Measurements from ENCODE around the gene SPATA9. TPM values are rescaled to one million over a fixed set of nuclear protein-coding genes. Genes with fewer than 3 reads are reported as not detected.
"Not testable (repeated sequence)": the region's sequence is repeated elsewhere in the genome, so short reads cannot be mapped to it uniquely, and the experiment has no call there.

SPATA9 gene
- total and polyA plus RNA-seq, 2 donors (not counting 3 experiments of a cell fraction or from before 2014, with no cell fraction given): 0.07 TPM; not detected in 1

DNA sequence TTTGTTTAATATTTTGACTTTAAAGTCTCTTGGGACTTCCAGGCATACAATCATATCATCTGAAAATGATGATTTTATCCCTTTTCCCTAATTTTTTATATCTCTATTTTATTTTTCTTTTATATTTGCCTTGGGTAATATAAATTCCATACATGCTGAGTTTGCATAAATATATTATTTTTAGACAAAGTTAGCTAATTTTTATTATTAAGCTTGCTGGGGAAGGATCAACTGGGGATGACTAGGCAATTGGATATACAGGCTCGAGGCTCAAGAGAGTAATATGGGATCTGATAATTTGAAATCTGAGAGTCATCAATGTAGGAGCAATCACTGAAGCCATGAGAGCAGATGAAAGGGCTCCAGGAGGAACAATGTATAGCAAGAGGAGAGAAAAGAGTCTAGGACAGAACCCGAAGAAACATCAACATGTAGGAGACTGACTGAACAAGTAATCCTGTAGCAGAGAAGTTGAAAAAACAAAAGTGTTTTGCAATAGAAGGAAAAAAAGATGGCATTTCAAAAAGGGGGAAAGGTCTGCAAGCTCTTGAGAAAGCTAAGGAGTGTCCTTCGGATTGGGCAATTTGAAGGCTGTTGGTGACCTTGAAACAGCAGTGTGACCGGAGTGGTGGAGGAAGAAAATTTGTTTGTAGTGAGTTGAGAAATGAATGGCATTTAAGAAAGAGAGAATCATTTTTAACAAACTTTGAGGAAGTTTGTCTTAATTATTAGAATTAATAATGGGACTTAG lies 31.3 kb upstream of the SPATA9 start:
- BruUV-seq (replicated peaks): no TSS peak
- Histone ChIP-seq H3K9me1 (replicated peaks; ENCODE audit: control insufficient read depth, extremely low read depth, insufficient read depth, low read length) (no peaks in the 10 kb centered on the region), H2AFZ (ENCODE audit: low read depth, low read length) (no peak overlapping the region), H4K20me1 (replicated peaks; ENCODE audit: control insufficient read depth, extremely low read depth, insufficient read depth, low read length) (no peaks in the 10 kb centered on the region), H3K36me3 (ENCODE audit: control insufficient read depth in 2 of 2, extremely low read depth in 1 of 2, insufficient read depth in 2 of 2, low read length in 2 of 2) (no peaks in the 10 kb centered on the region), H3K4me3 (replicated peaks in 1 of 3; ENCODE audit: insufficient read depth in 1 of 3, low read depth in 1 of 3, low read length in 3 of 3) (no peak overlapping the region), H3K4me2 (ENCODE audit: insufficient read depth, low read length) (no peak overlapping the region), H3K79me2 (ENCODE audit: control insufficient read depth, insufficient read depth, low read length) (no peaks in the 10 kb centered on the region), H3K27me3 (ENCODE audit: control insufficient read depth in 2 of 2, insufficient read depth in 2 of 2, low read length in 2 of 2) (no peaks in the 10 kb centered on the region), H3K27ac (ENCODE audit: insufficient read depth, low read depth, low read length) (no peak overlapping the region), H3K9me3 (replicated peaks; ENCODE audit: control insufficient read depth, insufficient read depth, low read length) (no peaks in the 10 kb centered on the region), H3K9ac (replicated peaks; ENCODE audit: extremely low read depth, insufficient read depth, low read length) (no peak overlapping the region), H3K4me1 (ENCODE audit: control insufficient read depth, extremely low read depth, insufficient read depth, low read length) (peaks cover 33% of the 10 kb centered on the region)
- no peak for DNase-seq (ENCODE audit: low read depth, low spot score)
- dilution Hi-C loops (cut with MboI; ENCODE audit: extremely low pct_ligation_motif_present, low sequenced_read_pairs) (no loop called here), intact Hi-C loops (cut with micrococcal nuclease) (no loop called here)
- no peak for FAIRE-seq
- POLR2A ChIA-PET: no interaction called here
- CTCF ChIA-PET: no interaction called here
- TF ChIP-seq, protein P1, sequence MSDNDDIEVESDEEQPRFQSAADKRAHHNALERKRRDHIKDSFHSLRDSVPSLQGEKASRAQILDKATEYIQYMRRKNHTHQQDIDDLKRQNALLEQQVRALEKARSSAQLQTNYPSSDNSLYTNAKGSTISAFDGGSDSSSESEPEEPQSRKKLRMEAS (IDR thresholded peaks at IDR 0.05; ENCODE audit: insufficient read depth, insufficient read length): no peak
- TF ChIP-seq POLR2A (IDR thresholded peaks at IDR 0.05; ENCODE audit: low read depth, low read length): no peak
- no peak for TF ChIP-seq FOS (IDR thresholded peaks at IDR 0.05; ENCODE audit: borderline replicate concordance, insufficient read depth, low read length)
- TF ChIP-seq, protein P2, sequence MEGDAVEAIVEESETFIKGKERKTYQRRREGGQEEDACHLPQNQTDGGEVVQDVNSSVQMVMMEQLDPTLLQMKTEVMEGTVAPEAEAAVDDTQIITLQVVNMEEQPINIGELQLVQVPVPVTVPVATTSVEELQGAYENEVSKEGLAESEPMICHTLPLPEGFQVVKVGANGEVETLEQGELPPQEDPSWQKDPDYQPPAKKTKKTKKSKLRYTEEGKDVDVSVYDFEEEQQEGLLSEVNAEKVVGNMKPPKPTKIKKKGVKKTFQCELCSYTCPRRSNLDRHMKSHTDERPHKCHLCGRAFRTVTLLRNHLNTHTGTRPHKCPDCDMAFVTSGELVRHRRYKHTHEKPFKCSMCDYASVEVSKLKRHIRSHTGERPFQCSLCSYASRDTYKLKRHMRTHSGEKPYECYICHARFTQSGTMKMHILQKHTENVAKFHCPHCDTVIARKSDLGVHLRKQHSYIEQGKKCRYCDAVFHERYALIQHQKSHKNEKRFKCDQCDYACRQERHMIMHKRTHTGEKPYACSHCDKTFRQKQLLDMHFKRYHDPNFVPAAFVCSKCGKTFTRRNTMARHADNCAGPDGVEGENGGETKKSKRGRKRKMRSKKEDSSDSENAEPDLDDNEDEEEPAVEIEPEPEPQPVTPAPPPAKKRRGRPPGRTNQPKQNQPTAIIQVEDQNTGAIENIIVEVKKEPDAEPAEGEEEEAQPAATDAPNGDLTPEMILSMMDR (IDR thresholded peaks at IDR 0.05; ENCODE audit: extremely low read depth in 1 of 2, insufficient read depth in 1 of 2, low read depth in 1 of 2, low read length in 2 of 2): no peak
- TF ChIP-seq GATA2 (IDR thresholded peaks at IDR 0.05; ENCODE audit: insufficient read depth, insufficient read length, low read depth, low read length): no peak
- TF ChIP-seq JUN (IDR thresholded peaks at IDR 0.05; ENCODE audit: borderline replicate concordance, insufficient read depth, insufficient read length, low read depth): no peak
- TF ChIP-seq MYC (IDR thresholded peaks at IDR 0.05; ENCODE audit: low read depth, low read length): no peak

GRCh38 chr5:95713246-95713645 lies 30.5 kb upstream of the SPATA9 start:
- H3K9ac ChIP-seq (replicated peaks; ENCODE audit: extremely low read depth, insufficient read depth, low read length); intact Hi-C loops (cut with micrococcal nuclease); POLR2A ChIA-PET; H4K20me1 ChIP-seq (replicated peaks; ENCODE audit: control insufficient read depth, extremely low read depth, insufficient read depth, low read length); dilution Hi-C loops (cut with MboI; ENCODE audit: extremely low pct_ligation_motif_present, low sequenced_read_pairs); H3K9me1 ChIP-seq (replicated peaks; ENCODE audit: control insufficient read depth, extremely low read depth, insufficient read depth, low read length); H2AFZ ChIP-seq (ENCODE audit: low read depth, low read length); BruUV-seq (replicated peaks); H3K9me3 ChIP-seq (replicated peaks; ENCODE audit: control insufficient read depth, insufficient read depth, low read length); H3K36me3 ChIP-seq (ENCODE audit: control insufficient read depth in 2 of 2, extremely low read depth in 1 of 2, insufficient read depth in 2 of 2, low read length in 2 of 2); H3K4me3 ChIP-seq (replicated peaks in 1 of 3; ENCODE audit: insufficient read depth in 1 of 3, low read depth in 1 of 3, low read length in 3 of 3); H3K79me2 ChIP-seq (ENCODE audit: control insufficient read depth, insufficient read depth, low read length); H3K4me2 ChIP-seq (ENCODE audit: insufficient read depth, low read length); H3K27me3 ChIP-seq (ENCODE audit: control insufficient read depth in 2 of 2, insufficient read depth in 2 of 2, low read length in 2 of 2); CTCF ChIA-PET; DNase-seq (ENCODE audit: low read depth, low spot score): not testable (repeated sequence)
- Histone ChIP-seq H3K27ac (ENCODE audit: insufficient read depth, low read depth, low read length) (peak overlapping the region; percentile 34), H3K4me1 (ENCODE audit: control insufficient read depth, extremely low read depth, insufficient read depth, low read length) (peaks cover 33% of the 10 kb centered on the region)
- peak; percentile 47 for FAIRE-seq
